GM23338 (cell line): Measurements from ENCODE around the gene BOD1. TPM values are rescaled to one million over a fixed set of nuclear protein-coding genes. Genes with fewer than 3 reads are reported as not detected.
A peak's percentile ranks its signal among the peaks of the same experiment; 100 is the strongest.

ENCODE experiments used
- ATAC-seq: fragments of 200-7000 bp; cut with Tn5 transposase; 3 replicates; pipeline ENCODE4 v1.9.1; 2020
- DNase-seq: peaks from one replicate; pipeline ENCODE4 v3.0.0-alpha.2; 2015; ENCODE audit warnings: low spot score
- H2AFZ ChIP-seq: fragments of 200-600 bp; sonication (generic); 2 replicates; pipeline ENCODE4 v1.8.0; 2016; ENCODE audit warnings: antibody characterized with exemption, mild to moderate bottlenecking, moderate library complexity
- H3F3A ChIP-seq: fragments of 200-600 bp; sonication (generic); replicated peaks from 2 replicates; pipeline ENCODE4 v1.8.0; 2017; ENCODE audit warnings: antibody characterized with exemption, mixed run types, low read depth
- H3K27ac ChIP-seq: fragments of 200-600 bp; sonication (generic); 2 replicates; pipeline ENCODE4 v1.6.1; 2016; ENCODE audit warnings: low read depth
- H3K27me3 ChIP-seq: fragments of 200-600 bp; sonication (generic); 2 replicates; pipeline ENCODE4 v1.8.0; 2016; ENCODE audit warnings: mild to moderate bottlenecking, mixed run types, moderate library complexity; ENCODE audit not compliant: insufficient read depth
- H3K36me3 ChIP-seq: fragments of 200-600 bp; sonication (generic); 2 replicates; pipeline ENCODE4 v1.8.0; 2016; ENCODE audit warnings: mild to moderate bottlenecking; ENCODE audit not compliant: insufficient read depth
- H3K4me1 ChIP-seq: fragments of 200-600 bp; sonication (generic); 2 replicates; pipeline ENCODE4 v1.8.0; 2016; ENCODE audit warnings: mild to moderate bottlenecking, moderate library complexity; ENCODE audit not compliant: insufficient read depth
- H3K4me2 ChIP-seq: fragments of 200-600 bp; sonication (generic); 2 replicates; pipeline ENCODE4 v1.7.1; 2017; ENCODE audit warnings: mixed run types
- H3K4me3 ChIP-seq: fragments of 200-600 bp; sonication (generic); 2 replicates; pipeline ENCODE4 v1.6.1; 2016; ENCODE audit warnings: mixed run types
- H3K79me2 ChIP-seq: fragments of 200-600 bp; sonication (generic); replicated peaks from 2 replicates; pipeline ENCODE4 v1.8.0; 2017; ENCODE audit warnings: mild to moderate bottlenecking; ENCODE audit not compliant: insufficient read depth
- H3K9me2 ChIP-seq: fragments of 200-600 bp; sonication (generic); 2 replicates; pipeline ENCODE4 v1.8.0; 2017; ENCODE audit not compliant: insufficient read depth
- H4K20me1 ChIP-seq: fragments of 200-600 bp; sonication (generic); replicated peaks from 2 replicates; pipeline ENCODE4 v1.8.0; 2017; ENCODE audit warnings: mild to moderate bottlenecking; ENCODE audit not compliant: insufficient read depth
- H3K27ac Mint-ChIP-seq: 2 replicates; pipeline ENCODE4 v1.8.0; 2020; ENCODE audit warnings: inconsistent platforms, mild to moderate bottlenecking, moderate library complexity, mixed read lengths
- H3K27me3 Mint-ChIP-seq: 3 replicates; pipeline ENCODE4 v1.8.0; 2022; ENCODE audit warnings: low read depth, mild to moderate bottlenecking, moderate library complexity, mixed read lengths, inconsistent platforms; ENCODE audit not compliant: insufficient read depth, poor library complexity
- H3K36me3 Mint-ChIP-seq: 3 replicates; pipeline ENCODE4 v1.8.0; 2021; ENCODE audit warnings: low read depth, mild to moderate bottlenecking, inconsistent platforms, moderate library complexity, mixed read lengths
- H3K4me1 Mint-ChIP-seq: 3 replicates; pipeline ENCODE4 v1.8.0; 2020; ENCODE audit warnings: mild to moderate bottlenecking, inconsistent platforms, mixed read lengths
- H3K4me3 Mint-ChIP-seq: 3 replicates; pipeline ENCODE4 v1.8.0; 2021; ENCODE audit warnings: moderate library complexity, mild to moderate bottlenecking, inconsistent platforms, mixed read lengths
- H3K9me3 Mint-ChIP-seq: 3 replicates; pipeline ENCODE4 v1.8.0; 2020; ENCODE audit warnings: moderate library complexity, mild to moderate bottlenecking, inconsistent platforms, mixed read lengths
- CREB1 ChIP-seq: fragments of 250-450 bp; sonication (Bioruptor Pico); IDR thresholded peaks from 2 replicates; pipeline ENCODE4 v1.5.0; 2020; ENCODE audit warnings: low read depth, mild to moderate bottlenecking, moderate library complexity
- EZH2phosphoT487 ChIP-seq: fragments of 200-600 bp; sonication (generic); IDR thresholded peaks from one replicate; pipeline ENCODE4 v1.8.1; 2018; ENCODE audit warnings: antibody characterized with exemption; ENCODE audit not compliant: unreplicated experiment
- JUNB ChIP-seq: IDR thresholded peaks from one replicate; pipeline ENCODE4 v1.6.1; 2016; ENCODE audit warnings: antibody characterized with exemption; ENCODE audit not compliant: unreplicated experiment
- NANOG ChIP-seq: IDR thresholded peaks from 2 replicates; pipeline ENCODE4 v1.6.1; 2016; ENCODE audit warnings: antibody characterized with exemption, borderline replicate concordance
- POLR2AphosphoS5 ChIP-seq: IDR thresholded peaks from 2 replicates; pipeline ENCODE4 v1.6.1; 2016; ENCODE audit warnings: antibody characterized with exemption, low read depth
- STAT1 ChIP-seq: IDR thresholded peaks from one replicate; pipeline ENCODE4 v1.6.1; 2016; ENCODE audit warnings: antibody characterized with exemption; ENCODE audit not compliant: unreplicated experiment
- ZNF114 ChIP-seq: fragments of 250-450 bp; sonication (Bioruptor Pico); IDR thresholded peaks from 2 replicates; pipeline ENCODE4 v1.5.0; 2020; ENCODE audit warnings: mild to moderate bottlenecking, moderate library complexity
- ZNF331 ChIP-seq: fragments of 250-450 bp; sonication (Bioruptor Pico); IDR thresholded peaks from 2 replicates; pipeline ENCODE4 v1.5.0; 2020; ENCODE audit warnings: low read depth, mild to moderate bottlenecking, moderate library complexity
- polyA plus RNA-seq: library from polyadenylated mRNA; unstranded; fragments of >200 nt; fragmentation: Nextera tagmentation; extraction: Ambion mirVana; gene quantifications from 2 replicates; pipeline ENCODE4 v1.2.1, GENCODE V29; 2016
- total RNA-seq: library from RNA; depleted of rRNA; stranded (reverse); fragments of >200 nt; shearing (Covaris generic); gene quantifications from 2 replicates; pipeline ENCODE4 v1.2.3, GENCODE V29; 2014
- TF ChIP-seq, protein P1 (sequence below): fragments of 250-450 bp; sonication (Bioruptor Pico); IDR thresholded peaks from 2 replicates; pipeline ENCODE4 v1.5.0; 2020; ENCODE audit warnings: mild to moderate bottlenecking, moderate library complexity
- TF ChIP-seq, protein P2 (sequence below), 2 experiments: fragments of 200-600 bp in 1 of 2; sonication (generic) in 1 of 2; conservative IDR thresholded peaks; 2 replicates each; pipeline versions ENCODE4 v1.5.1 to v1.6.1; 2016 to 2017; ENCODE audit warnings: antibody characterized with exemption in 2 of 2, low read depth in 2 of 2, mild to moderate bottlenecking in 2 of 2, moderate library complexity in 1 of 2
- TF ChIP-seq, protein P3 (sequence below): IDR thresholded peaks from one replicate; pipeline ENCODE4 v1.6.1; 2018; ENCODE audit warnings: antibody characterized with exemption; ENCODE audit not compliant: unreplicated experiment

BOD1 gene
- total and polyA plus RNA-seq, 2 experiments from 2014 or later: 94.7 to 141 TPM

DNA sequence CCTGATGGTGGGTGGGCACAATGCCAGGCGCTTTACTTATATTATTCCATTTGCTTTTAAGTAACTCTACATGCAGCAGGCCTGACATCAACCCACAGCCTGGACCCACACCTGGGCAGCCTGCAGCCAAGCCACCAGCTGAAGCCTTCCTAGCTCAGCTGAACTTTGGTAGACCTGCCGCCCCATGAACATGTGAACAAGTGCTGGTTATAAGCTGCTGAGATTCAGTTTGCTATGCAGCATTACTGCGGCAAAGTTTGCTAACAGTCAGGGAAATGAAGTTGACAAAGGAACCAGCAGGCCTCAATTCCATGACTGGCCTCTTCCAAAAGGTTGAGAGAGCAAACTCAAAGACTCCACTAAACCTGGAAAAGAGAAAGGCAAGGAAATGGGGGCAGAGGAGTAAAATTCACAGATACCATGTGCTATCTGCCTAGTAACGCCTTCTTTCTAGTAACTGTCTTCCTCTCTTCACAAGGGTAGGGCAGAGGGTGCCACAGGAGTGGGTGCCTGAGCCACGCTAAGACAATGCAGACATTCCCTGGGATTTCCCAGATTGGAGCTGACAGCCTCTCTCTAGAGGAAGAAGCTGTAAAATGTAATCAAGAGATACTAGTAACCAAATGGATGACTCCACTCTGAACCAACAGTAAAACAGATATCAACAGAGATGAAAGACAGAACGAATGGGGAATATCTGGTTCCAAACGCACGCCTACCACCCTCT is 2.9 kb downstream of the BOD1 start (continued):
- TF ChIP-seq, protein P1, sequence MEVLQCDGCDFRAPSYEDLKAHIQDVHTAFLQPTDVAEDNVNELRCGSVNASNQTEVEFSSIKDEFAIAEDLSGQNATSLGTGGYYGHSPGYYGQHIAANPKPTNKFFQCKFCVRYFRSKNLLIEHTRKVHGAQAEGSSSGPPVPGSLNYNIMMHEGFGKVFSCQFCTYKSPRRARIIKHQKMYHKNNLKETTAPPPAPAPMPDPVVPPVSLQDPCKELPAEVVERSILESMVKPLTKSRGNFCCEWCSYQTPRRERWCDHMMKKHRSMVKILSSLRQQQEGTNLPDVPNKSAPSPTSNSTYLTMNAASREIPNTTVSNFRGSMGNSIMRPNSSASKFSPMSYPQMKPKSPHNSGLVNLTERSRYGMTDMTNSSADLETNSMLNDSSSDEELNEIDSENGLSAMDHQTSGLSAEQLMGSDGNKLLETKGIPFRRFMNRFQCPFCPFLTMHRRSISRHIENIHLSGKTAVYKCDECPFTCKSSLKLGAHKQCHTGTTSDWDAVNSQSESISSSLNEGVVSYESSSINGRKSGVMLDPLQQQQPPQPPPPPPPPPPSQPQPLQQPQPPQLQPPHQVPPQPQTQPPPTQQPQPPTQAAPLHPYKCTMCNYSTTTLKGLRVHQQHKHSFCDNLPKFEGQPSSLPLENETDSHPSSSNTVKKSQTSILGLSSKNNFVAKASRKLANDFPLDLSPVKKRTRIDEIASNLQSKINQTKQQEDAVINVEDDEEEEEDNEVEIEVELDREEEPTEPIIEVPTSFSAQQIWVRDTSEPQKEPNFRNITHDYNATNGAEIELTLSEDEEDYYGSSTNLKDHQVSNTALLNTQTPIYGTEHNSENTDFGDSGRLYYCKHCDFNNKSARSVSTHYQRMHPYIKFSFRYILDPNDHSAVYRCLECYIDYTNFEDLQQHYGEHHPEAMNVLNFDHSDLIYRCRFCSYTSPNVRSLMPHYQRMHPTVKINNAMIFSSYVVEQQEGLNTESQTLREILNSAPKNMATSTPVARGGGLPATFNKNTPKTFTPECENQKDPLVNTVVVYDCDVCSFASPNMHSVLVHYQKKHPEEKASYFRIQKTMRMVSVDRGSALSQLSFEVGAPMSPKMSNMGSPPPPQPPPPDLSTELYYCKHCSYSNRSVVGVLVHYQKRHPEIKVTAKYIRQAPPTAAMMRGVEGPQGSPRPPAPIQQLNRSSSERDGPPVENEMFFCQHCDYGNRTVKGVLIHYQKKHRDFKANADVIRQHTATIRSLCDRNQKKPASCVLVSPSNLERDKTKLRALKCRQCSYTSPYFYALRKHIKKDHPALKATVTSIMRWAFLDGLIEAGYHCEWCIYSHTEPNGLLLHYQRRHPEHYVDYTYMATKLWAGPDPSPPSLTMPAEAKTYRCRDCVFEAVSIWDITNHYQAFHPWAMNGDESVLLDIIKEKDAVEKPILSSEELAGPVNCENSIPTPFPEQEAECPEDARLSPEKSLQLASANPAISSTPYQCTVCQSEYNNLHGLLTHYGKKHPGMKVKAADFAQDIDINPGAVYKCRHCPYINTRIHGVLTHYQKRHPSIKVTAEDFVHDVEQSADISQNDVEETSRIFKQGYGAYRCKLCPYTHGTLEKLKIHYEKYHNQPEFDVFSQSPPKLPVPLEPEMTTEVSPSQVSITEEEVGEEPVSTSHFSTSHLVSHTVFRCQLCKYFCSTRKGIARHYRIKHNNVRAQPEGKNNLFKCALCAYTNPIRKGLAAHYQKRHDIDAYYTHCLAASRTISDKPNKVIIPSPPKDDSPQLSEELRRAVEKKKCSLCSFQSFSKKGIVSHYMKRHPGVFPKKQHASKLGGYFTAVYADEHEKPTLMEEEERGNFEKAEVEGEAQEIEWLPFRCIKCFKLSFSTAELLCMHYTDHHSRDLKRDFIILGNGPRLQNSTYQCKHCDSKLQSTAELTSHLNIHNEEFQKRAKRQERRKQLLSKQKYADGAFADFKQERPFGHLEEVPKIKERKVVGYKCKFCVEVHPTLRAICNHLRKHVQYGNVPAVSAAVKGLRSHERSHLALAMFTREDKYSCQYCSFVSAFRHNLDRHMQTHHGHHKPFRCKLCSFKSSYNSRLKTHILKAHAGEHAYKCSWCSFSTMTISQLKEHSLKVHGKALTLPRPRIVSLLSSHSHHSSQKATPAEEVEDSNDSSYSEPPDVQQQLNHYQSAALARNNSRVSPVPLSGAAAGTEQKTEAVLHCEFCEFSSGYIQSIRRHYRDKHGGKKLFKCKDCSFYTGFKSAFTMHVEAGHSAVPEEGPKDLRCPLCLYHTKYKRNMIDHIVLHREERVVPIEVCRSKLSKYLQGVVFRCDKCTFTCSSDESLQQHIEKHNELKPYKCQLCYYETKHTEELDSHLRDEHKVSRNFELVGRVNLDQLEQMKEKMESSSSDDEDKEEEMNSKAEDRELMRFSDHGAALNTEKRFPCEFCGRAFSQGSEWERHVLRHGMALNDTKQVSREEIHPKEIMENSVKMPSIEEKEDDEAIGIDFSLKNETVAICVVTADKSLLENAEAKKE (CRISPR knock-in tag): no peak
- TF ChIP-seq POLR2AphosphoS5: no peak
- TF ChIP-seq, protein P2, sequence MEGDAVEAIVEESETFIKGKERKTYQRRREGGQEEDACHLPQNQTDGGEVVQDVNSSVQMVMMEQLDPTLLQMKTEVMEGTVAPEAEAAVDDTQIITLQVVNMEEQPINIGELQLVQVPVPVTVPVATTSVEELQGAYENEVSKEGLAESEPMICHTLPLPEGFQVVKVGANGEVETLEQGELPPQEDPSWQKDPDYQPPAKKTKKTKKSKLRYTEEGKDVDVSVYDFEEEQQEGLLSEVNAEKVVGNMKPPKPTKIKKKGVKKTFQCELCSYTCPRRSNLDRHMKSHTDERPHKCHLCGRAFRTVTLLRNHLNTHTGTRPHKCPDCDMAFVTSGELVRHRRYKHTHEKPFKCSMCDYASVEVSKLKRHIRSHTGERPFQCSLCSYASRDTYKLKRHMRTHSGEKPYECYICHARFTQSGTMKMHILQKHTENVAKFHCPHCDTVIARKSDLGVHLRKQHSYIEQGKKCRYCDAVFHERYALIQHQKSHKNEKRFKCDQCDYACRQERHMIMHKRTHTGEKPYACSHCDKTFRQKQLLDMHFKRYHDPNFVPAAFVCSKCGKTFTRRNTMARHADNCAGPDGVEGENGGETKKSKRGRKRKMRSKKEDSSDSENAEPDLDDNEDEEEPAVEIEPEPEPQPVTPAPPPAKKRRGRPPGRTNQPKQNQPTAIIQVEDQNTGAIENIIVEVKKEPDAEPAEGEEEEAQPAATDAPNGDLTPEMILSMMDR (conservative IDR thresholded peaks at IDR 0.05; ENCODE audit: low read depth in 2 of 2): no peak
- no peak for TF ChIP-seq STAT1
- no peak for TF ChIP-seq EZH2phosphoT487

DNA sequence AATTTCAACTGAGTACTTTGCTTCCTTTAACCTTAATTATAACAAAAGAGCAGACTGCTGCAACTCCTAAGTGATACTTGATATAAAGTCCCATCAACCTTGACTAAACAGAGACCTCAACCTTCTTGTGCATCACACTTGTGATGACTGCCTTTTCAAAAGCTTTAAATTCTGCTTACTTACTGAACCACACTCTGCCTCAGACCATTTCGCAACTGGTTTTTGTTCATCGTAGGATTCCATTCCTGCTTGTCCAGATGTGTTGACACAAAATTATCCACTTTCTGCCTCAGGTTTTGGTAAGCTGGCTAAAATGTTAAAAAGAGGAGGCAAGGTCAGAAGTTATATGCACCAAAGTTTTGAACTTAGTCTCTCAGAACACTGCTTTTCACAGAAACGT is 3.5 kb downstream of the BOD1 start:
- ATAC-seq (no peak), DNase-seq (no peak)
- Mint-ChIP-seq H3K4me1 (peaks cover 47% of the 10 kb centered on the region), H3K36me3 (peaks cover 54% of the 10 kb centered on the region), H3K27me3 (peaks cover 4% of the 10 kb centered on the region), H3K9me3 (no peaks in the 10 kb centered on the region), H3K27ac (no peak overlapping the region), H3K4me3 (no peak overlapping the region)
- H3K27me3 ChIP-seq: no peaks in the 10 kb centered on the region
- no peaks in the 10 kb centered on the region for H3F3A ChIP-seq
- peaks cover 80% of the 10 kb centered on the region for H3K79me2 ChIP-seq
- H4K20me1 ChIP-seq: peaks cover 63% of the 10 kb centered on the region
- H3K4me1 ChIP-seq: peaks cover 29% of the 10 kb centered on the region
- H3K9me2 ChIP-seq: no peaks in the 10 kb centered on the region
- H3K4me3 ChIP-seq: no peak overlapping the region
- peak overlapping the region; percentile 28; the same call in 1 of the 2 replicates for H3K27ac ChIP-seq
- peaks cover 43% of the 10 kb centered on the region for H3K36me3 ChIP-seq
- H3K4me2 ChIP-seq: no peak overlapping the region
- no peak overlapping the region for H2AFZ ChIP-seq
- TF ChIP-seq STAT1 (no peak), POLR2AphosphoS5 (no peak), ZNF331 (CRISPR knock-in tag) (no peak), ZNF114 (no peak), JUNB (no peak), NANOG (no peak), CREB1 (no peak)
- TF ChIP-seq, protein P3, sequence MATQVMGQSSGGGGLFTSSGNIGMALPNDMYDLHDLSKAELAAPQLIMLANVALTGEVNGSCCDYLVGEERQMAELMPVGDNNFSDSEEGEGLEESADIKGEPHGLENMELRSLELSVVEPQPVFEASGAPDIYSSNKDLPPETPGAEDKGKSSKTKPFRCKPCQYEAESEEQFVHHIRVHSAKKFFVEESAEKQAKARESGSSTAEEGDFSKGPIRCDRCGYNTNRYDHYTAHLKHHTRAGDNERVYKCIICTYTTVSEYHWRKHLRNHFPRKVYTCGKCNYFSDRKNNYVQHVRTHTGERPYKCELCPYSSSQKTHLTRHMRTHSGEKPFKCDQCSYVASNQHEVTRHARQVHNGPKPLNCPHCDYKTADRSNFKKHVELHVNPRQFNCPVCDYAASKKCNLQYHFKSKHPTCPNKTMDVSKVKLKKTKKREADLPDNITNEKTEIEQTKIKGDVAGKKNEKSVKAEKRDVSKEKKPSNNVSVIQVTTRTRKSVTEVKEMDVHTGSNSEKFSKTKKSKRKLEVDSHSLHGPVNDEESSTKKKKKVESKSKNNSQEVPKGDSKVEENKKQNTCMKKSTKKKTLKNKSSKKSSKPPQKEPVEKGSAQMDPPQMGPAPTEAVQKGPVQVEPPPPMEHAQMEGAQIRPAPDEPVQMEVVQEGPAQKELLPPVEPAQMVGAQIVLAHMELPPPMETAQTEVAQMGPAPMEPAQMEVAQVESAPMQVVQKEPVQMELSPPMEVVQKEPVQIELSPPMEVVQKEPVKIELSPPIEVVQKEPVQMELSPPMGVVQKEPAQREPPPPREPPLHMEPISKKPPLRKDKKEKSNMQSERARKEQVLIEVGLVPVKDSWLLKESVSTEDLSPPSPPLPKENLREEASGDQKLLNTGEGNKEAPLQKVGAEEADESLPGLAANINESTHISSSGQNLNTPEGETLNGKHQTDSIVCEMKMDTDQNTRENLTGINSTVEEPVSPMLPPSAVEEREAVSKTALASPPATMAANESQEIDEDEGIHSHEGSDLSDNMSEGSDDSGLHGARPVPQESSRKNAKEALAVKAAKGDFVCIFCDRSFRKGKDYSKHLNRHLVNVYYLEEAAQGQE: no peak
